Pulmonary artery endothelial cell (primary cell): ENCODE results near the gene CACNA1I. TPM values are rescaled to one million over a fixed set of nuclear protein-coding genes. Genes with fewer than 3 reads are reported as not detected.

Experiments used
- DNase-seq: peaks from one replicate; pipeline ENCODE4 v3.0.0-alpha.2; 2011; ENCODE audit warnings: low read depth, low spot score
- total RNA-seq: library from RNA; depleted of rRNA; stranded (reverse); fragments of >200 nt; gene quantifications from 2 replicates; pipeline ENCODE4 v1.2.3, GENCODE V29; 2014

The CACNA1I gene
- total RNA-seq, 1 donor from 2014 or later = under 0.01 TPM

DNA sequence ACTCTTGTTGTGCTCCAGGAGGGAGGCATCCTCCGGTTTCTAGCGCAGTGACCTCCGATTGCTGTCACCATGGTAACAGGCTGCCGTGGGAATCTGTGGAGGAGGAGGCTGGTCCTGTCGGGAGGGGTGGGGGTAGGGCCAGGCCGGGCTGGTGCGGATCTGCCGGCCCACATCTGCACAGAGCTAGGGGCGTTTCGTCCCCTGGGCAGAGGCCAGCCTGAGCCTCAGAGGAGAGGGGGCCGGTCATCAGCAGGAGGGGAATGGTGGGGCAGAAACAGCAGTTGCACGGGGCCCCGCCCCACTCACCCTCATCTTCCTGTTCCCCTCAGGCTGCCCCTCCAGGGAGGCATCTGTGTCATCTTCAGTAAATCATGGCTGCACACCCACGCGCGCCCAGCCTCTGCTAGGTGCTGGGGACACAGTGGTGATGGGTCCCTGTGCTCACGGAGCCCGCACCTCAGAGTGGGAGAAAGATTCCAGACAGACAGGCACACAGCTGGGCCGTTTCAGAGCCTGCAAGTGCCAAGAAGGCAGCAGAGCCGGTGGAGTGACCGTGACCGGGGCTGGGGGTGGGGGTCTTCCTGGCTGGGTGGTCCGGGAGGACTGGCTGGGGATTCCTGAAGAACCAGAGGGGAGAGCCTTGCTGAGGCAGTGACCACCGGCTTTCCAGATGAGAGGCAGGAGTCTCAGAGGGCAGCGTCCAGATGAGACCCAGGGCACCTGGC is 120.5 kb downstream of the CACNA1I start:
- DNase-seq = no peak

DNA sequence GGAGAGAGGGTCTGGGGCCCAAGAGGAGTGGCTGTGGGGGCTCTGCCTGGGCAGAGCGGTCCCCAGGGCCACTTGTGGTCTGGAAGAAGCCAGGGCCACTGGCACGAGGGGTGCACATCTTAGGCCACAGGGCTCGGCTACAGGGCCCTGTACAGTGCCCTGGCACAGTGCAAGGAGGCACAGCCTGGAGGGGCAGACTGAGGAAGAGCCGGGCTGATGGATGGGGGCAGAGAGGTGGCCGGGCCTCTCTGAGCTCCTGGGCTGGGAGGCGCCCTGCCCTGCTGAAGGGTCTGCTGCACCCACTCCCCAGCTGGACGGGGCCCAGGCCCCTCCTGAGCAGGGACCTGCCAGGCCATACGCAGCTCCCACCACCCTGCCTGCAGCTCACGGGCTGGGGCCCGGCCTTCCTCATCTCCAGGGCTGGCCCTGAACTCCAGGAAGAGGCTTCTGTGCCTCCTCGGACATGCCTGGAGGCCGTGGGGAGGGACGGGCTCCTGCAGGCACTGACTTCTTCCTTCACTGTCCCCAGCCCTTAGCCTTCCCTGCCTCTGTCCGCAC is 123.5 kb downstream of the CACNA1I start:
- DNase-seq = no peak

DNA sequence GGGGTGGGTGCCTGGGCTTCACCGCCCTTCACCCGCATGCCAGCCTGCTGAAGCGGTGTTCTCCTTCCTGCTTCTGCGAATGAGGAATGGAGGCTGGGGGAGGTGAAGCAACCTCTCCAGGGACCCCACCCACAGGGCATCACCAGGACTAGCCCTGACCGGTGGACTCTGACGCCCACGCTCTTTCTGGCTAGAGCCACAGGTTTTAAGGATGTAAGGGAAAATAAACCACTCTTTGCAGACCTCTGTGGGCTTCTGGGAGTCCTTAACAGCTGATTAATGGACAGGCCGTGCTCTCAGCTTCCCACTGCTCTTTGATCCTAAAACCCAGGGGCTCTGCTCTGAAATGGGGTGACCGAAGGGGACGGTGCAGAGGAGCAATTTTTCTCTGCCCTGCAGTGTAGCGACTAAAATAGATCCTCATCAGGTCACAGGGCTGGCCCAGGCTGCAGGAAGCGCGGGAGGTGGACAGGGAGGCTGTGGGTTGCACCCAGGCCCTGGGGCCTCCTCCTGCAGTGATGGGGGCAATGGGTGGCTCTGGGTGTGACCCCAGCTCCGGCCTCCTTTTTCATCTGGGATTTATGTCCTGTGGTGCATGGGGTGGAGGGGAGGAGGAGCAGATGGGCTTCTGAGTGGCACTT is 127.4 kb downstream of the CACNA1I start:
- DNase-seq = no peak

DNA sequence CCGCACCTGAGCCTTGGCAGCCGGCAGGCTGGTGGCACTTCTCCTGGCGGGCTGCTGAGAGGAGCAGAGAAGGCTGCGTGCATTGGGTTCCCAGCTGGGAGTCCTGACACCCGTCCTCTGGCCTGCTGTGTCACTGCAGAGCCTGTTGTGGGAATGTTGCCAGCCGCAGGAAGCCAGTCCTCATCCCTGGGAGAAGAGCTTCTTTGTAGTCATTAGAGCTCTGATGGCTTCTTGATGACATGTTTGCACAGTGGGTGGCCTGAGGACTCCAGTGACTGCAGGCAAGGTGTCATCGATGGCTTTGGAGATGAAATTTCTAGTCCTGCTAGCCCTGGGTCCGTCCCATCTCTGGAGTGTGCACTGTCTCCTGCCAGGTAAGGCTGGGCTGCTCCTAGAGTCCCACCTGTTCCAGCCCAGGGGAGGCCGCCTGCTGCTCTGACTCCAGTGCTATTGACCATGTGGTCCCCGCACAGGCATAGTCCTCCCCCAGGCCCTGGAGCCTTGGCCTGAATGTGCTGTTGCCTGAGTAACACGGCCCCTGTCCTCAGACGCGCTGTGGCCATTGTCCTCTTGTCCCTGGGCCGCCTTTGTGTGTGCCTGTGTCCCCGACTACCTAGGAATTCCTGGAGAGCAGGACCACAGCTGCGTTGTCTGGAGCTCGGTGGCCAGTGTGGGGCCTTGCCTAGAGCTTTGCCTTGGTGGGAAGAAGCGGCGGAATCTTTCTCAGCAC is 129.2 kb downstream of the CACNA1I start:
- no peak for DNase-seq

DNA sequence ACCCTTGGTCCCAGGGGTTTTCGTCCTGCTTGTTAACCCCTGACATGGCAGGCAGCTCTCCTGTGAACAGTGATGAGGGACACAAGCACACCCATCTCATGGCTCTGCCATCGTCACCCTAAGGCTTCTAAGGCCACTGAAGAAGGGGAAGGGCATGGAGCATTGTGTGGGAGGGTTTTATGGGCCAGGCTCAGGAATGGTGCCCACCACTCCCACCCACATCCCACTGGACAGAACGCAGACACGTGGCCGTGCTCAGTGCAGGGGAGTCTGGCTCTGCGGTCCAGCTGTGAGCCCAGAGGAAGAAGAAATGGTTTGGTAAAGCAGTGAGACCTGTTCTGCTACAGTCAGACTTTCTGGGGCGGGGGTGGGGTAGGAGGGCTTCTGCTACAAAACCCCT is 130.0 kb downstream of the CACNA1I start:
- DNase-seq = no peak

DNA sequence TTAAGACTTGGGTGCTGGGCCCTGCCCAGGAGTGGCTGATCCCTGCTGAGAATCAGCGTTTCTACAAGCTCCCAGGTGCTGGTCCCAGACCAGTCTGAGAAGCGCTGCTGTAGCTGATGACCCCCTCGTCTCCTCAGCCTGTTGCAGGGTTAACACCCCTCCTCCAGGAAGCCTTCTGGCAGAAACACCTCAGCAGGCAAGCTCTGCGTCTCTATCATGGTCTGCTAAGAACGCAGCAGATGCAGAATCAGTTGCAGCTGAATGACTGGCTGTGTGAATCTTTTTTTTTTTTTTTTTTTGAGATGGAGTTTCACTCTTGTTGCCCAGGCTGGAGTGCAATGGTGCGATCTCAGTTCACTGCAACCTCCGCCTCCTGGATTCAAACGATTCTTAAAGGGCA is 132.5 kb downstream of the CACNA1I start:
- no peak for DNase-seq

DNA sequence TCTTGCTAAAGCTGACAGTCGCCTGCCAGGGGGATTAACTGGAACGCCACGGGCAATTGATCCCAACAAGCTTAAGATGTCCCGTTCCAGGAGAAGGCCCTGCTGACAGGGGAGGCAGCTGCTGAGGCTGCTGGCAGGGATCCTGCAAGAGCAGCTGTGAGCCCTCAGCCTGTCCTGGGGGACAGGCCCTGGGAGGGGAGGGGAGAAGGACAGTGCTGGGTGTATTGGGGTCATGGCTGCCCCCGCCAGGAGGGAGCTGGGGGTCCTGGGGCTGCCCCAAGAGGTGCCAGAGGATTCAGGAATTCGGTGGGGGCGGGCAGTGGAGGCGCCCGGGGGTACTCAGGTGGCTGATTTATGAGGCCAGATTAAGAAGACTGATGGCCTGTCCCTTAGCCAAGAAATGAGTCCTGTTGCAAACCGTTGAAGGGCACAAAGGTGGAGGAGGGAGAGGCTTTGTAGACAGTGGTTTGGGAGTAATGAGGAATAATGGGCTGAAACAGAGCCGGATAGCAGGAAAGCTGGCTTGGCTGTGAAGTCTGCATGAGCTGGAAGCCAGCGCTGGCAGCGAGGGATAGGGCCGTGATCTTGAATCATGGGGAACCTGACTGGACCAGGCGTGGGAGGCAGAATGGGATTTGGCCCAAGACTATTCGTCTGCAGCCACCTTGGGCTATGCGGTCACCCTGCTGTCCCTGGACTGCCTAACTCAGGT is 133.5 kb downstream of the CACNA1I start:
- DNase-seq = no peak

DNA sequence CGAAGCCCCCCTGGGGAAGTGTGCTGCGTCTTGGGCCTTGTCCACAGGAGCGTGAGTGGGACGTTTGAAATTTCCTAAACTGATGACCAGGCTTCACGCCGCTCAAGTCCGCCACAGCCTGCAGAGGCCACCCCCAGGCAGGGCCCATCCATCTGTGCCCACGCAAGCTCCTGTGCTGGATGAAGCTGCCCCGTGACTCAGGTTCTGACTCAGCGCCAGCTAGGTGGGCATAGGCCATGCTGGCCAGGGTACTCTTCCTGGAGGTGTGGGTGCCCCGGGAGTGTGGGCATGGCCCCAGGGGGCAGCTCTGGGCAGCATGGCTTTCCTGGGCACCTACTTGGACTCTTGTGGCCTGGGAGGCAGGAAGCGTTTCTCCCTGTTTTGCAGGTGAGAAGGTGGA is 134.8 kb downstream of the CACNA1I start:
- no peak for DNase-seq

DNA sequence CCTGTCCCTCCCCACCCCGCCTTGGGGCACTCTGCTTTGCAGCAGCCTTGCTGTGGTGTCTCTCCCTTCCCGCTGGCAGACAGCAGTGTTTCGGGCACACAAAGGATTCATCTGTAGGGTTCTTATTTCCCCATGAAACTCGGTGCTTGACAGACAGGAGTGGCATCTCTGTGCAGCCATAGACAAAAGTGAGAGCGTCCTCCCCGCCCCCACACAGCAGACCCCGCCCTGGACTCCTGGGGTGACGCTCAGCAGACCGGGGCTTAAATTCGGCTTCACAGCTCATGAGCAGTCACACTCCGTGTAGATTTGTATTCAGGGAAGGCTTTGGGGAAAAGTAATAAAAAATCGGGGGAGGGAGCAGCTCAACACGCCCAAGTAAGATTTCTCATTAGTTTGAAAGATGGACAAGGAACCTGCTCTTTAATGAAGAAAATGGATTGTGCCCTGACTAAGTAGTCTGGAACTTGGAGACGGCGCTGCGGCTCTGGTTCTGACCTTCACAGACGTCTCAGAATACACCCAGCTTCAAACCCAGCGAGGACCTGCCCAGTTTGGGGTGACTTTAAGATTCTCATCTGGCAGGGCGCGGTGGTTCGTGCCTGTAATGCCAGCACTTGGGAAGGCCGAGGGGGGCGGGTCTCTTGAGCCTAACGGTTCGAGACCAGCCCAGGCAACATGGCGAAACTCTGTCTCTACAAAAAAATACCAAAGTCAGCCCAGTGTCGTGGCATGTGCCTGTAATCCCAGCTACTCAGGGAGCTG is 136.0 kb downstream of the CACNA1I start:
- DNase-seq = no peak

DNA sequence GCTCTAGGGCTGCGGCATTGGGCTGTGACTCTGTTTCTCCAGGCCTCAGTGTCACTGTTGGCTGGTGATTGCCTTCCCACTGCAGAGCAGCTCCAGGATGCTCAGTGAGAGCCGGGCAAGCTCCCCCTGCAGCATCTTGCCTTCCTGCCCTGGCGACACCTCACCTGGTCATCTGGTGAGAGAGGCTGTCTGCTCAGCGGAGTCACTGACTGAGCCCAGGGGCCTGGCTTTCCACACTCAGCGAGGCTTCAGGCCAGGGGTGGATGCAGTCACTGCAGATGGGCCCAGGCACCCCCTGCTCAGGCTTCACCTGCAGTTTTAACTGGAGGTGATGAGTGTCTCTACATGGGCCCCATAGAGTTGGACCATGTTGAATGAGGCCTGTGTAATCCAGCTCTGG is 136.8 kb downstream of the CACNA1I start:
- DNase-seq = no peak

DNA sequence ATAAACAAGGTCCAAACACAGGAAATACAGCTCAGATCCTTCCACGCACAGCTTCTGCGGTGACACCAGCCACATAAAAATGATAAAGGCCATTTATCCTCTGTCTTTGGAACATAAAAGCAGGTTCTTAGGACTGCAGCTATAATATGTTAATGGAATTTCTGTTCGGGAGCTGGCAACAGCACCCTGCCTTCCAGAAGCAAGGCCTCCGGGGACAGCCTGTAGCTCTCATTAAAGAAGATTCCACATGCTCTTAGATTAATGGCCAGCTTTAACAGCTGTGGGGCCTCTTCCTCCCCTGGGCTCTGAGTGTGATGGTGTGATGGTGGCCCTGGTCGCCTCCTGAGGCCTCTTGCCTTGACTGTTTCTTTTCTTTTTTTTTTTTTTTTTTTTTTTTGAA is 137.3 kb downstream of the CACNA1I start:
- DNase-seq = no peak

DNA sequence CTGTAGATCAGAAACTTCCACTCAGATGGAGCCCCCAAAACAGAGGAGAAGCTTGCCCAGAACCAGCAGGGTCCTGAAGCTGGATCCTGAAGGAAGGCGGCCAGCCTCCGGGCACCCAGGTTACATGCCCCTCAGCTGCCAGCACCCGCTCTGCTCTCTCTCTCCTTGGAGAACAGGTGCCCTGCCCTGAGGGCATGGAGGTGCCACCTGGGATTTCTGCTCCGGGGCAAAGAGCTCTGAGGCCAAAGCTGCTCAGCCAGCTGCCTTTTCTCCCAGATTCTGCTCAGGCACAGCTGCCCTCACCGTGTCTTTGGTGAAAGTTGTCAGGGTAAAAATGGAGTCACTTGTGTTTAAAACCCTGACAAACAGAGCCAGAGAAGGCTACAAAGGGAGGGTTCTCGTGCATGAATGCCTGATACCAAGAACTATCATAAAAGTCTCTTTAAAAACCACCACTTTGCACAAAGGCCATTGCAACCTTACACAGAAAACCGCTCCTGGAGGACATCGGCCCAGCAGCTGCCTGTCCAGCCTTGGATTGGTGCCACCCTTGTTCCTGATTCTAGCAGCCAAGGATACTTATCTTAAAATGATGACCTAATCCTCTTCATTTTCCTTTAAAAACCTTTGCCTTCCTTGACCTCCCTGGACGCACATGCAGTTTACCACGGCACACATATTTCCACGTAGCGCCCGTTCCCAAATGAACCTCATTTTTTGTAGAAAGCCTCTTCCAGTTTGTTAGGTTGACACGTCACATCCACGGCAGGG is 140.0 kb downstream of the CACNA1I start:
- no peak for DNase-seq

DNA sequence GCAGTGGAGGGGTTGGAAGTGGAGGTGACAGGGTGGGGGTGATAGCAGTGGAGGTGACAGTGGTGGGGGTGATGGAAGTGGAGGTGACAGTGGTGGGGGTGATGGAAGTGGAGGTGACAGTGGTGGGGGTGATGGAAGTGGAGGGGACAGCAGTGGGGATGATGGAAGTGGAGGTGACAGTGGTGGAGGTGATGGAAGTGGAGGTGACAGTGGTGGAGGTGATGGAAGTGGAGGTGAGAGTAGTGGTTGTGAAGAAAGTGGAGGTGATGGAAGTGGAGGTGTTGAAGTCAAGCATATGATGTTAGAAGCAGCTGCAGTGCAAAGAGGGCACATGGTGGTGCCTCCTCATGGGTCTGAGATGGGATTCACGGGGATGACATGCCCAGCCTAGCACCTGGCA is 141.5 kb downstream of the CACNA1I start:
- DNase-seq = no peak

DNA sequence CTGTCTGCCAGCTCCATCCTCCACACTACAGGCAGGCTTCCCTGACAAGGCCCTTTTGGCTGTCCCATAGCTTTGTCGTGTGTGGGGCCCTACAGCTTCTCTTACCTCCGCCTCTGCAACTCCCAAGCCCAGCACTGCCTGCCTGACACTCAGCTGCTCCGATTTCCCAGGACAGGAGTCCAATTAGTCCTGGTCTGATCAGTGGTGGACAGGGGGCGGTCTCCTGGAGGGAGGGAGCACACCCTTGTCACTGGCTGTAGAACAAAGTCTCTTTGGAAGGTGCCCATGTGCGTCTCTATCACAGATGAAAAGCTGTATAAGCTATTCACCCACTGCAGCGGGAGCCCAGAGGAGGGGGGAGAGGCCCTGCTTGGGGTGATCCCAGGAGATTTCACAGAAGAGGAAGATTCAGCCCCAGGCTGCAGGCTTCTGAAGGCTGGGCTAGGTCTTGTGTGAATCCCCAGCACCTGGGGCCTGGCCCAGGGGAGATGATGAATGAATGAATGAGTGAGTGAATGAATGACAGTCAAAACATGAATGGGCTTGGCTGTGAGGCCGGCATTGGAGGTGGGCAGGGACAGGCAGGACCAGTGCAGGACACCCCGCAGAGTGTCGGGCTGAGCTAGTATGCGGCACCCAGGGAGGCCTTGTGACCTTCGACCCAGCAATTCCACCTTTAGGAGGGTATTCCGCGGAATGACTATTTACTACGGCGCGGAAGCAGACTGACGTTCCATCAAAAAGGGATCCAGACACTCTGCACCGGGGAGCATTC is 142.4 kb downstream of the CACNA1I start:
- no peak for DNase-seq

DNA sequence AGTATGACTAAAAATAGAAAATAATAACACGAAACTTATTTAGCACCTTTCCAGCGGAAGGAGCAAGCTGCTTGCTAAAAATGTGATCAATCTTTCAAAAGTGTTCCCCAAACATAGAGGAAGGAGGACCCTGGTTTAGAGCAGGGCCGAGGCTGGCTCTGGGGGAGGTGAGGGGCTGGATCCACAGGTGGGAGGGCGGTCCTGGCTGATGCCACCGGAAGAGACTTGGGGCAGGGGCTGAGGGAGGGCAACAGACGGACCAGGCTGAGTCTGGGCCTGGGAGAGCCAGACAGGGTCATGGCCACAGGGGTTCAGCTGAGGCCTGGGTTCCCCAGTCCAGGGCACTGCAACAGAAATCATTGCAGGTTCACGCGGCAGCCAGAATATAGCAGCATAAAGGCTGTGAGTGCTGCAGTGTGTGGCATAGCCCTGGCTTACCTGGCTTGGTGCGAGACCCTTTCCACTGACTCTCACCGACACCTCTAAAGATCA is 143.3 kb downstream of the CACNA1I start:
- DNase-seq = no peak

DNA sequence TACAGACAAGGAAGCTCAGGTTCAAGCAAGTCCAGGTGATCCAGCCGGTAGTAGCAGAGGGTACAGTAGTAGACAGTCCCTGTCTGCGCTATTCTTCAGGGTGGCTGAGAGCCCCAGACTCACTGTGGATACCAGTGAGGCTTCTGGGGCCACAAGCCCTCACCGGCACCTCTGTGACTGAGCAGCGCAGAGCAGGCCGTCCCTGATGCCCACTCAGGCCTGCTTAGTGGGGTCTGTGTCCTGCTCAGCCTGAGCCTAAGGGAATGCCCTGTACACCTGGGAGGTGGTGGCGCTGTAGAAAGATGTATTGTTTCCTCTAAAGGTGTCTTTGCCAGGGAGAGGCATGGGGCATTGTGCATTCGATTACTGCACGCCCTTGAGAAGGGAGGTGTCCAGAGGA is 143.8 kb downstream of the CACNA1I start:
- DNase-seq = no peak

DNA sequence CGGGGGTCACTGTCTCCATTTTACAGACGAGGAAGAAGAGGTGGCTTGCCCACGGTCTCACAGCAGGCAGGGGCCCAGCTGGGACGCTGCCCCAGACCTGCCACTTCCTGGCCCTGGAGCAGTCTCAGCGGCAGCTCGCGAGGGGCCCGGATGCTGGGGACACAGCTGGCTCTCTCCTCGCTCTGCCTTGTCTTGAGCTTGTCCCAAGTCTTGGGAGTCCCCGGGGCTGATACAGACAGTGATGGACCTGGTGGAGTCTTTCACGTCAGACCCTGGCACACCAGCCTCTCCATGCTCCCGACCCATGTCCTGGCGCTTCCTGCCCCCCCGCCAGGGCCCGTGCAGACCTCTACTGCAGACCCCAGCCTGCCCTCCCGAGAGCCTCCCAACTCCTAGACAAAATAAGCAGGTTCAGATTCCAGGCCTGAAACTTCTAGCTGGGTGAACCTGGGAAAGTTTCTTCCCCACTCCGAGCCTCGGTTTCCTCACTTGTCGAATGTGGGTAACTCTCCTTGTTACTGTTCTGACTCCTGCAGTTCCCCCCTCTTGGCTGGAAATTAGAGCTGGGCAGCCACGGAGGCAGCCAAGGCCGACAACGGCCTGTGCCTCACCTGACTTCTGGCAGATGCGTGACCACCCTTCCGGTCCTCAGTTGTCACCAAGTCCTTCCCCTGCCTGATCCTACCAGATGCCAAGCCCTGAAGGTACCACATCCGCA is 145.4 kb downstream of the CACNA1I start:
- DNase-seq = no peak

DNA sequence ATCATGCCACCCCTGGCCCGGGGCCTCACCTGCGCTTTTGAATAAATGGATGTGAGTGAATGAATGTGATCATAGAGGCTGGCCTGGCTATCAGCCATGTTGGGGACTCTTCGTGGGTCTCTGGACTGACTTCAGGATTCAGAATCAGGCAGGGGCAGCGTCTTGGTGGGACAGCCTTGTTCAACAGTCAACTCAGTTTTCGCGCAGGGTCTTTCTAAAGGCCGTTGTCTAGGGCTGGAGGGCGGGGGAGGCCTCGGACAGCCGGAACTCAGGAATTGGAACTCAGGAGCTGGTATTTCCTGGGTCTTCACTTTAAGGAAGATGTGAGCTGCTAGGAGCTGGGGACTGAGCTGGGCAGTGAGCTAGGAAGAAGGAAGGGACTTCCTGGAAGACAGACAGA is 146.0 kb downstream of the CACNA1I start:
- no peak for DNase-seq

DNA sequence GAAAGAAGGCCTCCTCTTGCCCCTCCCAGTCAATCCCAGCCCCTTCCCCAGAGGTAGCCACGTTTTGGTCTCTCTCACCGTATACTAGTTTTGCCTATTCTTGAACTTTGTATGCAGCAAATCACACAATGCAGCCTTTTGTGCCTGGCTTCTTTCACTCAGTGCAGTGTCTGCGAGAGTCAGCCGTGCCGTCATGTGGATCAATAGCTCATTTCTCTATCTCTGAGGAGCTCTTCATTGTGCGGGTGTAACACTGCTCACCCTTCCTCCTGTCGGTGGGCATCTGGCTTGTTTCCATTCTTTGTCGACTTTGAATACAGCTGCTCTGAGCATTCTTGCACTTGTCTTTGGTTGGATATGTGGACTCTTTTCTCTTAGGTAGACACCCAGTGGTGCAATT is 146.5 kb downstream of the CACNA1I start:
- no peak for DNase-seq
